A549 treated with Hydrocortisone at 1 μM for 4 hours (cell line): Measurements from ENCODE around the gene IL22. TPM values are rescaled to one million over a fixed set of nuclear protein-coding genes. Genes with fewer than 3 reads are reported as not detected.

Experiments
- total RNA-seq: library from RNA; stranded (reverse); fragments of 200-300 nt; extraction: Qiagen RNA extraction; gene quantifications from 5 replicates; pipeline ENCODE4 v1.2.3, GENCODE V29; 2022

The IL22 gene, protein sequence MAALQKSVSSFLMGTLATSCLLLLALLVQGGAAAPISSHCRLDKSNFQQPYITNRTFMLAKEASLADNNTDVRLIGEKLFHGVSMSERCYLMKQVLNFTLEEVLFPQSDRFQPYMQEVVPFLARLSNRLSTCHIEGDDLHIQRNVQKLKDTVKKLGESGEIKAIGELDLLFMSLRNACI
- total RNA-seq: not detected in 5 replicates

DNA sequence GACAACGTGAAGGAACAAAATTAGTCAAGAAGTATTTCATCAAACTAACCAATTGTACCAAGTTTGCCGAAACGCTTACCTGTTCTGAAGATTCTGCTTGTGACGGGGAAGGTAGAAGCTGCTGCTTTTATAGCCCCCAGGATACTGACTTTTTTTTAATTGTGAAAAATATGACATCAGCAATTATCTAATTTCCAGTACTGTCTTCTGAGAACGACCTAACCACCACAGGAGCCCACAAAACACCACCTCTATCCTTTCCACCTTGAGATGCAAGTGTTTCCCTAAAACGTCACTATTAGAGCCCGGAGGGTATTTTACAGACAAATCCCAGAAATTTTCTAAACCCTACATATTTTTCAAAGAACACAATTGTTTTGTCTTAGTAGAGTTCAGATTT lies at the start of gene IL22:
Gene IL22, minus strand, starts transcription at position 101 of the 400 bp plus-strand sequence. CDS start 156 bp downstream, outside the sequence.

DNA sequence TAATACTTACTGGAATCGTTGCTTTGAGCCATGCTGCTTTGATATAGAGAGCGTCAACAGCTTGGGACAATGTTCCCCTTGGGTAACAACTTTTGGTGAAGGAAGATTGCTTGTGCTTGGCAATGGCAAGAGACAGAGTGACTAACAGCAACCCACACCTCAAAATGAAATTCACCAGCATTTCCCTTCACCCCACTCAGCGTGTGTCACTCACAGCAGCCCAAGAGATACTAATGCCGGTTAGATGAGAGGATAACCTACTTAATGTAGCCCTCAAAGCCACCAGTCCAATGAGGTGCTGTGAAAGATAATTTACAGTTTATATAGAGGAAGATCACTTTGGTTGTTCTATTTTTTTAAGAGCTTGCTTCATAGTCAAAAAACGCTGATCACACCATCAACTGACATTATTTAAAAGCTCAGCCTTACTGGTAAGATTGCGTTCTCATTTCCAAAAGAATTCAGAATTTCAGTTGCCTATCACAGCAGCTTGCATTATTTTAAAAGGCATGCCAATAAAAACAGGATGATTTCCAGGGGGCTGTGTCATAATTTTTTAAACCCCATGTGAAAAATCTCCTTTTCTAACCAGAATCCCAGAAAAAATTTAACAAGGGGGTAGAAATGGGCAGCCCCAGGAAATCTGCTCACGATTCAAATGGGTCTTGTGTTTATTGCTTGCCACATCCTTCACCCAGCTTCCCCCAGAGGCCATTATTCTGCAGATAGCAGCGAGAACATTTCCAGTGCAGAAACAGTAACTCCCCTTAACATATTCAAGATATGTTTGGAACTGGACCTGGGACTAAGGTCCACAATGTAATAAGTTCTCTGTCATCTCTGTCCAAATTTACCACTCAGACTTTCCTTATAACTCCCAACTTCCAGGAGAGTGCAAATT lies 27.6 kb downstream of the IL22 start, which contains the start of gene IL26:
Gene IL26, minus strand, starts transcription at position 235 of the 901 bp plus-strand sequence. Its CDS starts 54 bp downstream, at position 181.

Other genes starting within 250 kb of the IL22 start
- not detected in 5 replicates for gene IFNG, start 93.9 kb downstream of the IL22 start, total RNA-seq
- not detected in 5 replicates for gene IL26, start 27.8 kb downstream of the IL22 start, total RNA-seq
- gene MDM1, start 78.8 kb upstream of the IL22 start, total RNA-seq: 4.5 to 7.7 TPM (median 7.4 TPM) in 5 replicates